ENCODE measurements around the gene SND1.

Gene SND1

GRCh38 chr7:127850195-127850594 lies 198.2 kb downstream of the SND1 start:
- Histone ChIP-seq H3K4me1 (ENCODE audit: control insufficient read depth in 1 of 2, insufficient read depth in 2 of 2, low read length in 2 of 2) (no peaks in the 10 kb centered on the region), H3K9me3 (ENCODE audit: control insufficient read depth in 1 of 2, low read length in 2 of 2) (no peaks in the 10 kb centered on the region), H3K9ac (ENCODE audit: low read depth in 1 of 2, low read length in 2 of 2) (no peak overlapping the region), H3K4me3 (ENCODE audit: low read depth in 1 of 2, low read length in 2 of 2) (no peak overlapping the region), H3K27me3 (ENCODE audit: control insufficient read depth in 1 of 2, insufficient read depth in 2 of 2, low read length in 2 of 2) (no peaks in the 10 kb centered on the region), H3K36me3 (ENCODE audit: control insufficient read depth in 1 of 2, insufficient read depth in 2 of 2, low read length in 2 of 2) (peaks cover 7 to 9% of the 10 kb centered on the region in 2 donors), H3K27ac (ENCODE audit: low read depth, low read length) (no peak overlapping the region)

- Histone ChIP-seq H3K9ac (ENCODE audit: low read depth in 1 of 2, low read length in 2 of 2) (no peak overlapping the region), H3K4me1 (ENCODE audit: control insufficient read depth in 1 of 2, insufficient read depth in 2 of 2, low read length in 2 of 2) (no peaks in the 10 kb centered on the region), H3K9me3 (ENCODE audit: control insufficient read depth in 1 of 2, low read length in 2 of 2) (no peaks in the 10 kb centered on the region), H3K36me3 (ENCODE audit: control insufficient read depth in 1 of 2, insufficient read depth in 2 of 2, low read length in 2 of 2) (peaks cover 1 to 5% of the 10 kb centered on the region in 2 donors), H3K27ac (ENCODE audit: low read depth, low read length) (no peak overlapping the region), H3K27me3 (ENCODE audit: control insufficient read depth in 1 of 2, insufficient read depth in 2 of 2, low read length in 2 of 2) (no peaks in the 10 kb centered on the region), H3K4me3 (ENCODE audit: low read depth in 1 of 2, low read length in 2 of 2) (no peak overlapping the region)
Measured at GRCh38 chr7:127854383-127854782, 202.4 kb downstream of the SND1 start.

- Histone ChIP-seq H3K27me3 (ENCODE audit: control insufficient read depth in 1 of 2, insufficient read depth in 2 of 2, low read length in 2 of 2) (no peaks in the 10 kb centered on the region), H3K9me3 (ENCODE audit: control insufficient read depth in 1 of 2, low read length in 2 of 2) (no peaks in the 10 kb centered on the region), H3K4me1 (ENCODE audit: control insufficient read depth in 1 of 2, insufficient read depth in 2 of 2, low read length in 2 of 2) (peaks cover 0 to 4% of the 10 kb centered on the region in 2 donors), H3K36me3 (ENCODE audit: control insufficient read depth in 1 of 2, insufficient read depth in 2 of 2, low read length in 2 of 2) (no peaks in the 10 kb centered on the region), H3K27ac (ENCODE audit: low read depth, low read length) (no peak overlapping the region), H3K9ac (ENCODE audit: low read depth in 1 of 2, low read length in 2 of 2) (no peak overlapping the region), H3K4me3 (ENCODE audit: low read depth in 1 of 2, low read length in 2 of 2) (no peak overlapping the region)
Measured at GRCh38 chr7:127857464-127857841, 205.5 kb downstream of the SND1 start.

GRCh38 chr7:127858091-127858914 lies 206.3 kb downstream of the SND1 start:
- peaks cover 0 to 4% of the 10 kb centered on the region in 2 donors for H3K4me1 ChIP-seq (ENCODE audit: control insufficient read depth in 1 of 2, insufficient read depth in 2 of 2, low read length in 2 of 2)
- H3K4me3 ChIP-seq (ENCODE audit: low read depth in 1 of 2, low read length in 2 of 2): no peak overlapping the region
- H3K27me3 ChIP-seq (ENCODE audit: control insufficient read depth in 1 of 2, insufficient read depth in 2 of 2, low read length in 2 of 2): no peaks in the 10 kb centered on the region
- H3K36me3 ChIP-seq (ENCODE audit: control insufficient read depth in 1 of 2, insufficient read depth in 2 of 2, low read length in 2 of 2): no peaks in the 10 kb centered on the region
- H3K9me3 ChIP-seq (ENCODE audit: control insufficient read depth in 1 of 2, low read length in 2 of 2): no peaks in the 10 kb centered on the region
- H3K9ac ChIP-seq (ENCODE audit: low read depth in 1 of 2, low read length in 2 of 2): no peak overlapping the region
- H3K27ac ChIP-seq (ENCODE audit: low read depth, low read length): no peak overlapping the region

- H3K27ac ChIP-seq (ENCODE audit: low read depth, low read length): no peak overlapping the region
- H3K36me3 ChIP-seq (ENCODE audit: control insufficient read depth in 1 of 2, insufficient read depth in 2 of 2, low read length in 2 of 2): no peaks in the 10 kb centered on the region
- H3K27me3 ChIP-seq (ENCODE audit: control insufficient read depth in 1 of 2, insufficient read depth in 2 of 2, low read length in 2 of 2): no peaks in the 10 kb centered on the region
- peaks cover 0 to 4% of the 10 kb centered on the region in 2 donors for H3K4me1 ChIP-seq (ENCODE audit: control insufficient read depth in 1 of 2, insufficient read depth in 2 of 2, low read length in 2 of 2)
- H3K4me3 ChIP-seq (ENCODE audit: low read depth in 1 of 2, low read length in 2 of 2): no peak overlapping the region
- H3K9ac ChIP-seq (ENCODE audit: low read depth in 1 of 2, low read length in 2 of 2): no peak overlapping the region
- H3K9me3 ChIP-seq (ENCODE audit: control insufficient read depth in 1 of 2, low read length in 2 of 2): no peaks in the 10 kb centered on the region
Measured at GRCh38 chr7:127858915-127859189, 206.9 kb downstream of the SND1 start.

GRCh38 chr7:127859330-127859729 lies 207.3 kb downstream of the SND1 start:
- no peak overlapping the region for H3K27ac ChIP-seq (ENCODE audit: low read depth, low read length)
- H3K9ac ChIP-seq (ENCODE audit: low read depth in 1 of 2, low read length in 2 of 2): no peak overlapping the region
- no peaks in the 10 kb centered on the region for H3K36me3 ChIP-seq (ENCODE audit: control insufficient read depth in 1 of 2, insufficient read depth in 2 of 2, low read length in 2 of 2)
- no peaks in the 10 kb centered on the region for H3K9me3 ChIP-seq (ENCODE audit: control insufficient read depth in 1 of 2, low read length in 2 of 2)
- peaks cover 0 to 4% of the 10 kb centered on the region in 2 donors for H3K4me1 ChIP-seq (ENCODE audit: control insufficient read depth in 1 of 2, insufficient read depth in 2 of 2, low read length in 2 of 2)
- H3K4me3 ChIP-seq (ENCODE audit: low read depth in 1 of 2, low read length in 2 of 2): no peak overlapping the region
- no peaks in the 10 kb centered on the region for H3K27me3 ChIP-seq (ENCODE audit: control insufficient read depth in 1 of 2, insufficient read depth in 2 of 2, low read length in 2 of 2)

- Histone ChIP-seq H3K27me3 (ENCODE audit: control insufficient read depth in 1 of 2, insufficient read depth in 2 of 2, low read length in 2 of 2) (no peaks in the 10 kb centered on the region), H3K4me1 (ENCODE audit: control insufficient read depth in 1 of 2, insufficient read depth in 2 of 2, low read length in 2 of 2) (peaks cover 0 to 4% of the 10 kb centered on the region in 2 donors), H3K36me3 (ENCODE audit: control insufficient read depth in 1 of 2, insufficient read depth in 2 of 2, low read length in 2 of 2) (no peaks in the 10 kb centered on the region), H3K27ac (ENCODE audit: low read depth, low read length) (no peak overlapping the region), H3K4me3 (ENCODE audit: low read depth in 1 of 2, low read length in 2 of 2) (no peak overlapping the region), H3K9me3 (ENCODE audit: control insufficient read depth in 1 of 2, low read length in 2 of 2) (no peaks in the 10 kb centered on the region), H3K9ac (ENCODE audit: low read depth in 1 of 2, low read length in 2 of 2) (no peak overlapping the region)
Measured at GRCh38 chr7:127862525-127862924, 210.5 kb downstream of the SND1 start.

- Histone ChIP-seq H3K4me3 (ENCODE audit: low read depth in 1 of 2, low read length in 2 of 2) (no peak overlapping the region), H3K27me3 (ENCODE audit: control insufficient read depth in 1 of 2, insufficient read depth in 2 of 2, low read length in 2 of 2) (no peaks in the 10 kb centered on the region), H3K27ac (ENCODE audit: low read depth, low read length) (no peak overlapping the region), H3K4me1 (ENCODE audit: control insufficient read depth in 1 of 2, insufficient read depth in 2 of 2, low read length in 2 of 2) (peaks cover 0 to 4% of the 10 kb centered on the region in 2 donors), H3K9me3 (ENCODE audit: control insufficient read depth in 1 of 2, low read length in 2 of 2) (no peaks in the 10 kb centered on the region), H3K36me3 (ENCODE audit: control insufficient read depth in 1 of 2, insufficient read depth in 2 of 2, low read length in 2 of 2) (no peaks in the 10 kb centered on the region), H3K9ac (ENCODE audit: low read depth in 1 of 2, low read length in 2 of 2) (no peak overlapping the region)
Measured at GRCh38 chr7:127863082-127863481, 211.1 kb downstream of the SND1 start.

- Histone ChIP-seq H3K4me1 (ENCODE audit: control insufficient read depth in 1 of 2, insufficient read depth in 2 of 2, low read length in 2 of 2) (no peaks in the 10 kb centered on the region), H3K36me3 (ENCODE audit: control insufficient read depth in 1 of 2, insufficient read depth in 2 of 2, low read length in 2 of 2) (no peaks in the 10 kb centered on the region), H3K4me3 (ENCODE audit: low read depth in 1 of 2, low read length in 2 of 2) (no peak overlapping the region), H3K9ac (ENCODE audit: low read depth in 1 of 2, low read length in 2 of 2) (no peak overlapping the region), H3K9me3 (ENCODE audit: control insufficient read depth in 1 of 2, low read length in 2 of 2) (no peaks in the 10 kb centered on the region), H3K27me3 (ENCODE audit: control insufficient read depth in 1 of 2, insufficient read depth in 2 of 2, low read length in 2 of 2) (no peaks in the 10 kb centered on the region), H3K27ac (ENCODE audit: low read depth, low read length) (no peak overlapping the region)
Measured at GRCh38 chr7:127865466-127865865, 213.5 kb downstream of the SND1 start.

- no peaks in the 10 kb centered on the region for H3K27me3 ChIP-seq (ENCODE audit: control insufficient read depth in 1 of 2, insufficient read depth in 2 of 2, low read length in 2 of 2)
- H3K9me3 ChIP-seq (ENCODE audit: control insufficient read depth in 1 of 2, low read length in 2 of 2): no peaks in the 10 kb centered on the region
- H3K9ac ChIP-seq (ENCODE audit: low read depth in 1 of 2, low read length in 2 of 2): no peak overlapping the region
- no peaks in the 10 kb centered on the region for H3K4me1 ChIP-seq (ENCODE audit: control insufficient read depth in 1 of 2, insufficient read depth in 2 of 2, low read length in 2 of 2)
- peaks cover 0 to 2% of the 10 kb centered on the region in 2 donors for H3K36me3 ChIP-seq (ENCODE audit: control insufficient read depth in 1 of 2, insufficient read depth in 2 of 2, low read length in 2 of 2)
- no peak overlapping the region for H3K4me3 ChIP-seq (ENCODE audit: low read depth in 1 of 2, low read length in 2 of 2)
- no peak overlapping the region for H3K27ac ChIP-seq (ENCODE audit: low read depth, low read length)
Measured at GRCh38 chr7:127870231-127870907, 218.4 kb downstream of the SND1 start.

All from duodenal mucosa (tissue), 2 donors.